GM23338 (cell line): ENCODE measurements around the gene NFATC3. TPM values are rescaled to one million over a fixed set of nuclear protein-coding genes. Genes with fewer than 3 reads are reported as not detected.
"Not testable (repeated sequence)": the region's sequence is repeated elsewhere in the genome, so short reads cannot be mapped to it uniquely, and the experiment has no call there.

ENCODE experiments used
- ATAC-seq: fragments of 200-7000 bp; cut with Tn5 transposase; 3 replicates; pipeline ENCODE4 v1.9.1; 2020
- DNase-seq: peaks from one replicate; pipeline ENCODE4 v3.0.0-alpha.2; 2015; ENCODE audit warnings: low spot score
- H2AFZ ChIP-seq: fragments of 200-600 bp; sonication (generic); 2 replicates; pipeline ENCODE4 v1.8.0; 2016; ENCODE audit warnings: antibody characterized with exemption, mild to moderate bottlenecking, moderate library complexity
- H3F3A ChIP-seq: fragments of 200-600 bp; sonication (generic); replicated peaks from 2 replicates; pipeline ENCODE4 v1.8.0; 2017; ENCODE audit warnings: antibody characterized with exemption, mixed run types, low read depth
- H3K27ac ChIP-seq: fragments of 200-600 bp; sonication (generic); 2 replicates; pipeline ENCODE4 v1.6.1; 2016; ENCODE audit warnings: low read depth
- H3K27me3 ChIP-seq: fragments of 200-600 bp; sonication (generic); 2 replicates; pipeline ENCODE4 v1.8.0; 2016; ENCODE audit warnings: mild to moderate bottlenecking, mixed run types, moderate library complexity; ENCODE audit not compliant: insufficient read depth
- H3K36me3 ChIP-seq: fragments of 200-600 bp; sonication (generic); 2 replicates; pipeline ENCODE4 v1.8.0; 2016; ENCODE audit warnings: mild to moderate bottlenecking; ENCODE audit not compliant: insufficient read depth
- H3K4me1 ChIP-seq: fragments of 200-600 bp; sonication (generic); 2 replicates; pipeline ENCODE4 v1.8.0; 2016; ENCODE audit warnings: mild to moderate bottlenecking, moderate library complexity; ENCODE audit not compliant: insufficient read depth
- H3K4me2 ChIP-seq: fragments of 200-600 bp; sonication (generic); 2 replicates; pipeline ENCODE4 v1.7.1; 2017; ENCODE audit warnings: mixed run types
- H3K4me3 ChIP-seq: fragments of 200-600 bp; sonication (generic); 2 replicates; pipeline ENCODE4 v1.6.1; 2016; ENCODE audit warnings: mixed run types
- H3K79me2 ChIP-seq: fragments of 200-600 bp; sonication (generic); replicated peaks from 2 replicates; pipeline ENCODE4 v1.8.0; 2017; ENCODE audit warnings: mild to moderate bottlenecking; ENCODE audit not compliant: insufficient read depth
- H3K9me2 ChIP-seq: fragments of 200-600 bp; sonication (generic); 2 replicates; pipeline ENCODE4 v1.8.0; 2017; ENCODE audit not compliant: insufficient read depth
- H4K20me1 ChIP-seq: fragments of 200-600 bp; sonication (generic); replicated peaks from 2 replicates; pipeline ENCODE4 v1.8.0; 2017; ENCODE audit warnings: mild to moderate bottlenecking; ENCODE audit not compliant: insufficient read depth
- H3K27ac Mint-ChIP-seq: 2 replicates; pipeline ENCODE4 v1.8.0; 2020; ENCODE audit warnings: inconsistent platforms, mild to moderate bottlenecking, moderate library complexity, mixed read lengths
- H3K27me3 Mint-ChIP-seq: 3 replicates; pipeline ENCODE4 v1.8.0; 2022; ENCODE audit warnings: low read depth, mild to moderate bottlenecking, moderate library complexity, mixed read lengths, inconsistent platforms; ENCODE audit not compliant: insufficient read depth, poor library complexity
- H3K36me3 Mint-ChIP-seq: 3 replicates; pipeline ENCODE4 v1.8.0; 2021; ENCODE audit warnings: low read depth, mild to moderate bottlenecking, inconsistent platforms, moderate library complexity, mixed read lengths
- H3K4me1 Mint-ChIP-seq: 3 replicates; pipeline ENCODE4 v1.8.0; 2020; ENCODE audit warnings: mild to moderate bottlenecking, inconsistent platforms, mixed read lengths
- H3K4me3 Mint-ChIP-seq: 3 replicates; pipeline ENCODE4 v1.8.0; 2021; ENCODE audit warnings: moderate library complexity, mild to moderate bottlenecking, inconsistent platforms, mixed read lengths
- H3K9me3 Mint-ChIP-seq: 3 replicates; pipeline ENCODE4 v1.8.0; 2020; ENCODE audit warnings: moderate library complexity, mild to moderate bottlenecking, inconsistent platforms, mixed read lengths
- EZH2phosphoT487 ChIP-seq: fragments of 200-600 bp; sonication (generic); IDR thresholded peaks from one replicate; pipeline ENCODE4 v1.8.1; 2018; ENCODE audit warnings: antibody characterized with exemption; ENCODE audit not compliant: unreplicated experiment
- POLR2AphosphoS5 ChIP-seq: IDR thresholded peaks from 2 replicates; pipeline ENCODE4 v1.6.1; 2016; ENCODE audit warnings: antibody characterized with exemption, low read depth
- ZNF114 ChIP-seq: fragments of 250-450 bp; sonication (Bioruptor Pico); IDR thresholded peaks from 2 replicates; pipeline ENCODE4 v1.5.0; 2020; ENCODE audit warnings: mild to moderate bottlenecking, moderate library complexity
- polyA plus RNA-seq: library from polyadenylated mRNA; unstranded; fragments of >200 nt; fragmentation: Nextera tagmentation; extraction: Ambion mirVana; gene quantifications from 2 replicates; pipeline ENCODE4 v1.2.1, GENCODE V29; 2016
- total RNA-seq: library from RNA; depleted of rRNA; stranded (reverse); fragments of >200 nt; shearing (Covaris generic); gene quantifications from 2 replicates; pipeline ENCODE4 v1.2.3, GENCODE V29; 2014
- TF ChIP-seq, protein P1 (sequence below), 2 experiments: fragments of 200-600 bp in 1 of 2; sonication (generic) in 1 of 2; conservative IDR thresholded peaks; 2 replicates each; pipeline versions ENCODE4 v1.5.1 to v1.6.1; 2016 to 2017; ENCODE audit warnings: antibody characterized with exemption in 2 of 2, low read depth in 2 of 2, mild to moderate bottlenecking in 2 of 2, moderate library complexity in 1 of 2

NFATC3 gene
- total and polyA plus RNA-seq, 2 experiments from 2014 or later, result 9.2 to 40.9 TPM

DNA sequence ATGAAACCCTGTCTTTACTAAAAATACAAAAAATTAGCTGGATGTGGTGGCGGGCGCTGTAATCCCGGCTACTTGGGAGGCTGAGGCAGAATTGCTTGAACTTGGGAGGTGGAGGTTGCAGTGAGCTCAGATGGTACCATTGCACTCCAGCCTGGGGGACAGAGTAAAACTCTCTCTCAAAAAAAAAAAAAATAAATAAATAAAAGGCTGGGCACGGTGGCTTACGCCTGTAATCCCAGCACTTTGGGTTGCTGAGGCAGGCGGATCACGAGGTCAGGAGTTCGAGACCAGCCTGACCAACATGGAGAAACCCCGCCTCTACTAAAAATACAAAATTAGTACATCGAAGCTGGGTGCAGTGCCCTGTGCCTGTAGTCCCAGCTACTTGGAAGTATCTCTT, 7.1 kb downstream of the NFATC3 start:
- not testable (repeated sequence) for ATAC-seq, H3K27me3 ChIP-seq, H3K27me3 Mint-ChIP-seq, H3K4me2 ChIP-seq, H3K4me3 ChIP-seq, DNase-seq, H3K9me2 ChIP-seq, H3K36me3 Mint-ChIP-seq, H3K27ac ChIP-seq, H3K9me3 Mint-ChIP-seq, H3K27ac Mint-ChIP-seq, H3K4me3 Mint-ChIP-seq, H3K36me3 ChIP-seq, H2AFZ ChIP-seq, H3F3A ChIP-seq
- peaks cover 28% of the 10 kb centered on the region for H3K4me1 ChIP-seq
- H4K20me1 ChIP-seq, result peaks cover 49% of the 10 kb centered on the region
- H3K4me1 Mint-ChIP-seq, result peaks cover 42% of the 10 kb centered on the region
- H3K79me2 ChIP-seq, result peaks cover 99% of the 10 kb centered on the region

DNA sequence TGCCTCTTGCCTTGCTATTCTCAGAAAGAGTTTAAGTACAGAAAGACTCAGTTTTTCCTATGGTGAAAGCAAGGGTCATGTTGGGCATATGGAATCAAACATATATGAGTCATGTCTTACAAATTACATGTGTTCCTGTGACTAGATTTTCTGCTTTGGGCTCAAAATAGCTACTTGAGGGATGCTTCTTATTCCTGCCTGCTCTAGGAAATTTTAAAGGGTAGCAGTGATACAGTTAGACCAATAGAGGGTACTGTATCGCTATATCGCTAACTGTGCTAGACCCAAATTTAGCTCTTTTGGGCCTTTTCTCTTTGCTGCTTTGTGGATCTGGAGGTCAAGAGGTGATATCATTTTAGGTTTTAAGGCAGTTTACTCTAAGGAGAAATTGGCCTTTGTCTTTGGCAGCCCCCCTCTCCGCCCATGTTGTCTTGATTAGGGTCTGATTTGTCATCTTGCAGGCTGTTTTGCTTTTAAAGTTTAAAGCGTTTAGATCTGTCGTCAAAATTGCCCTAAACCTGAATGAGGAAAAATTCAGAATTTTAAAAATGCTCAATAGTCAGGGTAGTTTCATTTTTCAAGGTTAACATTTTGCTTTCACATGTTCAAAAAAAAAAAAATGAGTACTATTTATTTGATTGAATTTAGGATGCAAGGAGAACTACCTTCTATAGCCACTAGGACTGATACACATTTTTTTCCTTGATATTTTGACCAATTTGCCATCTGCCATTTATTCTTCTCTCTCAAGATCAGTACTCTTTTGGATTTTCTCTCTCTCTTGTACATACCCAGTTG, 8.8 kb downstream of the NFATC3 start:
- peak; percentile 87 for ATAC-seq
- no peaks in the 10 kb centered on the region for H3K9me2 ChIP-seq
- H3K36me3 ChIP-seq, result no peaks in the 10 kb centered on the region
- H4K20me1 ChIP-seq, result peaks cover 45% of the 10 kb centered on the region
- H3K27me3 ChIP-seq, result no peaks in the 10 kb centered on the region
- 0 out of 2 replicates have a peak overlapping the region, but pooled peaks have one; percentile 10 for H3K27ac Mint-ChIP-seq
- H3K27ac ChIP-seq, result no peak overlapping the region
- TF ChIP-seq EZH2phosphoT487, result no peak
- no peak for TF ChIP-seq ZNF114 (CRISPR knock-in tag)
- TF ChIP-seq, protein P1, sequence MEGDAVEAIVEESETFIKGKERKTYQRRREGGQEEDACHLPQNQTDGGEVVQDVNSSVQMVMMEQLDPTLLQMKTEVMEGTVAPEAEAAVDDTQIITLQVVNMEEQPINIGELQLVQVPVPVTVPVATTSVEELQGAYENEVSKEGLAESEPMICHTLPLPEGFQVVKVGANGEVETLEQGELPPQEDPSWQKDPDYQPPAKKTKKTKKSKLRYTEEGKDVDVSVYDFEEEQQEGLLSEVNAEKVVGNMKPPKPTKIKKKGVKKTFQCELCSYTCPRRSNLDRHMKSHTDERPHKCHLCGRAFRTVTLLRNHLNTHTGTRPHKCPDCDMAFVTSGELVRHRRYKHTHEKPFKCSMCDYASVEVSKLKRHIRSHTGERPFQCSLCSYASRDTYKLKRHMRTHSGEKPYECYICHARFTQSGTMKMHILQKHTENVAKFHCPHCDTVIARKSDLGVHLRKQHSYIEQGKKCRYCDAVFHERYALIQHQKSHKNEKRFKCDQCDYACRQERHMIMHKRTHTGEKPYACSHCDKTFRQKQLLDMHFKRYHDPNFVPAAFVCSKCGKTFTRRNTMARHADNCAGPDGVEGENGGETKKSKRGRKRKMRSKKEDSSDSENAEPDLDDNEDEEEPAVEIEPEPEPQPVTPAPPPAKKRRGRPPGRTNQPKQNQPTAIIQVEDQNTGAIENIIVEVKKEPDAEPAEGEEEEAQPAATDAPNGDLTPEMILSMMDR (conservative IDR thresholded peaks at IDR 0.05; ENCODE audit: low read depth in 2 of 2), result peak; percentile 65 to 68
- TF ChIP-seq POLR2AphosphoS5, result no peak
- H3K9me3 Mint-ChIP-seq, result no peaks in the 10 kb centered on the region
- H3K79me2 ChIP-seq, result peaks cover 98% of the 10 kb centered on the region
- H3K36me3 Mint-ChIP-seq, result no peaks in the 10 kb centered on the region
- no peaks in the 10 kb centered on the region for H3F3A ChIP-seq
- peaks cover 43% of the 10 kb centered on the region for H3K4me1 Mint-ChIP-seq
- peak overlapping the region; percentile 55; the same call in 1 of the 2 replicates for H3K4me2 ChIP-seq
- no peak overlapping the region for H3K4me3 ChIP-seq
- peak; percentile 68 for DNase-seq
- no peak overlapping the region for H2AFZ ChIP-seq
- H3K4me3 Mint-ChIP-seq, result no peak overlapping the region
- H3K27me3 Mint-ChIP-seq, result no peaks in the 10 kb centered on the region
- H3K4me1 ChIP-seq, result peaks cover 28% of the 10 kb centered on the region

DNA sequence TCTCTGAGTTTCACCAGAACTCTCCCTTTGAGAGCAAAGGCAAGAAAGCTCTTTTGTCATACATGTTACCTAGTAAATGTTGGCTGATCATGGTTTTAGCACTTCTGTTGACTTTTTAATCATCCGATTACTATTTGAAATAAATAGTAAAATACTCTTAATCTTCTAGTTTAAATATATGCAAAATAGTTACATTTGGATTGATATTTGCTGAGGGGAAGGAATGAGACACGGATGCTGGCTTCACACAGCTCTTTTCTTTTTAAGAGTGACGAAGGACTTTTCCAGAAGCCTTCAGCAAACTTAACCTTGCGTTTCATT, 9.4 kb downstream of the NFATC3 start:
- Mint-ChIP-seq H3K27me3 (no peaks in the 10 kb centered on the region), H3K4me1 (peaks cover 42% of the 10 kb centered on the region), H3K36me3 (no peaks in the 10 kb centered on the region), H3K4me3 (peak overlapping the region; percentile 16; the same call in 1 of the 3 replicates), H3K27ac (peak overlapping the region; percentile 89), H3K9me3 (no peaks in the 10 kb centered on the region)
- Histone ChIP-seq H4K20me1 (peaks cover 47% of the 10 kb centered on the region), H3K4me1 (peaks cover 28% of the 10 kb centered on the region), H2AFZ (no peak overlapping the region), H3K9me2 (no peaks in the 10 kb centered on the region), H3K36me3 (no peaks in the 10 kb centered on the region), H3K4me2 (peak overlapping the region; percentile 55), H3K27ac (no peak overlapping the region), H3K4me3 (no peak overlapping the region), H3F3A (no peaks in the 10 kb centered on the region), H3K79me2 (peaks cover 98% of the 10 kb centered on the region), H3K27me3 (no peaks in the 10 kb centered on the region)
- no peak for TF ChIP-seq EZH2phosphoT487
- TF ChIP-seq, protein P1 (conservative IDR thresholded peaks at IDR 0.05; ENCODE audit: low read depth in 2 of 2), result peak in 1 of 2 experiments; percentile 14; a peak in 1 of 4 replicates
- ATAC-seq (no peak), DNase-seq (no peak)
